Myocyte (in vitro differentiated cells): ENCODE results near the gene TSC22D1. TPM values are rescaled to one million over a fixed set of nuclear protein-coding genes. Genes with fewer than 3 reads are reported as not detected.
"Not testable (repeated sequence)": the region's sequence is repeated elsewhere in the genome, so short reads cannot be mapped to it uniquely, and the experiment has no call there.

Experiments
- DNase-seq: peaks from one replicate; pipeline ENCODE4 v3.0.0-alpha.2; 2012; ENCODE audit warnings: low read depth
- total RNA-seq: library from RNA; depleted of rRNA; stranded (reverse); fragments of >200 nt; gene quantifications from 2 replicates; pipeline ENCODE4 v1.2.3, GENCODE V29; 2014

TSC22D1 gene
- total RNA-seq, 1 donor from 2014 or later, result 67.7 TPM

GRCh38 chr13:44507639-44508038 lies 68.5 kb downstream of the TSC22D1 start:
- no peak for DNase-seq

GRCh38 chr13:44506719-44507118 lies 69.4 kb downstream of the TSC22D1 start:
- DNase-seq, result no peak

GRCh38 chr13:44506251-44506650 lies 69.9 kb downstream of the TSC22D1 start:
- no peak for DNase-seq

DNA sequence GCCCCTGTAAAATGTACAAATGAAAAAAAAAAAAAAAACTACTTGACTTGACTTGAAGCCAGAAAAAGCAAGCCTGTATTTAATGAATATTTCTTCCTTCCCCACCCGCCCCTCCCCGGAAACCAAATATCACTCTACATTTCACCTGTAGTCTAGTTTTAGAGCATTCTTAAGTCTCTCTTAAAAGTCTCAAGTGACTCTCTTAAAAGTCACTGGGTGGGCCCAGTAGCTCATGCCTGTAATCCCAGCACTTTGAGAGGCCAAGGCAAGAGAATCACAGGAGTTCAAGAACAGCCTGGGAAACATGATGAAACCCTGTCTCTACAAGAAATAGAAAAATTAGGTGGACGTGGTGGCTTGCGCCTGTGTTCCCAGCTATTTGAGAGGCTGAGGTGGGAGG lies 72.0 kb downstream of the TSC22D1 start:
- DNase-seq, result no peak

- DNase-seq, result peak; percentile 48
Measured at GRCh38 chr13:44498969-44499368, 77.2 kb downstream of the TSC22D1 start.

DNA sequence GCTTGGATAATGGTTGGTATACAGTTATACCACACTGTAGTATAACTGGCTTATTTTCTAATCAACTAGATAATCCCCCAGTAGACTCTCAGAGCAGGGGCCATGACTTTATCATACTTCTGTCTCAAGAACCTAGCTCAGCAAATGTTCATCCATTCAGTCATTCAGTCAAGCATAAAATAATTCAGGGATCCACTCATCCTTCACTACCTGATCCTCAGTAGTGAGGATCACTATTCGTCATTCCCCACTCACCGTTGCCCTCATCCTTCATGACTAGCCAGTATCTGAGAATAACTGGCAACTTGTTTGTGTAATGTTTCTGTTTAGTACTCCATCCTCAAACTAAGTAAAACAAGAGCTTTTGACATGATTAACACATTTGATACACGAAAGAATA lies 77.6 kb downstream of the TSC22D1 start:
- DNase-seq, result no peak

- DNase-seq, result no peak
Measured at GRCh38 chr13:44497801-44498200, 78.3 kb downstream of the TSC22D1 start.

GRCh38 chr13:44493213-44493812 lies 82.8 kb downstream of the TSC22D1 start:
- DNase-seq, result no peak

DNA sequence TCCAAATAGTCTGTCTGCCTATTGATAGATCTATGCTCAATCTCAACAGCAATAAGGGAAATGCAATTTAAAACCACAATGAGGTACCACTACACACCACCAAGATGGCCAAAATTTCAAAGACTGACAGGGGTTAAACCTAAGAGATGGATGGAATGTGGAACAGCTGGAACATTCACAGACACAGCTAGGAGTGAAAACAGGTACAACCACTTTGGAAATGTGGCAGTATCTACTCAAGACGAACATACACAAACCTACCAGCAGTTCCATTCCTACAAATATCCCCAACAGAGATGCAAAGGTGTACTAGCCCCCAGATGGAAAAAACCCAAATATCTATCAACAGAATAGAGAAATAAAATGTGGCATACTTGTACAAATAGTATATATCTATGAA lies 86.4 kb downstream of the TSC22D1 start:
- no peak for DNase-seq

DNA sequence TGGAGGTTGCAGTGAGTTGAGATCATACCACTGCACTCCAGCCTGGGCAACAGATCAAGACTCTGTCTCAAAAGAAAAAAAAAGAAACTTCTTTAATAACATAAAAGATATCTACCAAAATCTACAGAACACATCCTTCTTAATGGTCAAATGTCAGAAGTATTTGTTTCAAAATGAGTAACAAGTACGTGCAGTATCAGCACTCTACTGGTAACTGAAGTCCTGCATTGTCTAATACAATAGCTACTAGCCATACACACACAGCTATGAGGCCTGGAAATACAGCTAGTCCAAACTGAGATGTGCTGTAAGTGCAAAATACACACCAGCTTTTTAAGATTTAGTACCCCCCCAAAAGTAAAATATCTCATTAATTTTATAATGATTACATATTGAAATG lies 88.1 kb downstream of the TSC22D1 start:
- no peak for DNase-seq

GRCh38 chr13:44484562-44485138 lies 91.5 kb downstream of the TSC22D1 start:
- no peak for DNase-seq

DNA sequence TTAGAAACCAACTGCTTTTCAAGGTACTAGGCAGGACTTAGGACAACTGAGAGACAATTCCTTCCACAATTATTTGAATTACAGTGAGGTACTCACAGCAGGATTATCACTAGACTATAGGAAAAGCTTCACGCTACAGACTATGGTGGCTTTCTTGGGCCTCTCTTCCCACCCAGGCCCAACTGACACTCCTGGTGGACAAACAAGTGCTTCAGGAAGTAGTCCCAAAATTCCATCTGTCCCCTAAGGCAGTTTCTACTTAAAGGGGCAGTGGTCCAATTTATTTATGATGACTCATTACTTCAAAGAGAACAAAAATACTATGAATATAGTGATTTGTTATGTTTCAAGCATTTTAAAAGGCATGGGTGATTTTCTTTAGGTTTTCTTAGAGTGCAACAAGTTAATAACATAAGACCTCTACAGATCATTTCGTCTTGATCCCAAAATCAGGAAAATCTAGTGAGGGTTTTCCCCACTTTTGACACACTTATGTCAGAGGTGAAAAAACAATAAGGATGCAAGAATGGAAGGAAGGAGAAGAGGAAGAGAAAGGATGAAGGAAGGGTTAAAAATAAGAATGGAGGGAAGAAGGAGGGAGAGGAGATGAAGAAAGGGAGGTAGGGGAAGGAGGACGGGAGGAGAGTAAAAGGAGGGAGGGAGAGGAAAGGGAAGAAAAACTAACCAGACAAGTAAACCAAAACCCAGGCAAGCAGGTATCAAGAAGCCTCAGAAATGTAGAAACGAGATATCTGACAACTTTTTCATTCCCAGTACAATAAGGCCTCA lies 101.8 kb downstream of the TSC22D1 start:
- peak; percentile 44 for DNase-seq

DNA sequence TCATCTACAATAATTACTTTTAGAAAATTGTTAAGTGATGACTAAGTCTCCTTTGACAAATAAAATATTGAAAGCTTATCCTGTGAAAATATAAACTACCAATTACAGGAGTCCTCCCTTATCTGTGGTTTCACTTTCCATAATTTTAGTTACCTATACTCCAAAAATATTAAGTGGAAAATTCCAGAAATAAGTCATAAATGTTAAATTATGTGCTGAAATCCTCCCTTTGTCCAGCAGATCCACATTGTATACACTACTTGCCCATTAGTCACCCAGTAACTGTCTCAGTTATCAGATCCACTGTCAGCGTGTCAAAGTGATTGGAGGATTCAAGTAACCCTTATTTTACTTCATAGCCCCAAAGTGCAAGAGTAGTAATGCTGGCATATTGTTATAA lies 104.4 kb downstream of the TSC22D1 start:
- DNase-seq, result no peak

- peak; percentile 32 for DNase-seq
Measured at GRCh38 chr13:44470638-44471562, 105.2 kb downstream of the TSC22D1 start.

DNA sequence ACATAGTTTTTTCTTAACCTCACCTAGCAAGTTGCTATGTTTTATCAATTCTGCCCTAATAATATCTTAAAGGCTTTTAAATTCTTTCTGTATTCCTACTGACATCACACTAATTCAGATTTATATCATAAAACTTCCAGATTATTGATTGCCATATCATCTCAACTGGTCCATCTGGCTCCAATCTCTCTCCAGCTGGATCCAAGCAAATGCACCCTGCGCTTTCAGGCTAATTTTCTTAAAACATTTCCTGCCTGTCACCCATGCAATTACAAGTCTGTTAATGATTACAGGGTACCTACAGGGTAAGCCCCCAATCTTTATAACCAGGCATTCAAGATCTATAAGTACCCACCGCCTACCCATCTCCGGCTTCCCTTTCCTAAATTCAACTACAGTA lies 107.3 kb downstream of the TSC22D1 start:
- DNase-seq, result no peak

DNA sequence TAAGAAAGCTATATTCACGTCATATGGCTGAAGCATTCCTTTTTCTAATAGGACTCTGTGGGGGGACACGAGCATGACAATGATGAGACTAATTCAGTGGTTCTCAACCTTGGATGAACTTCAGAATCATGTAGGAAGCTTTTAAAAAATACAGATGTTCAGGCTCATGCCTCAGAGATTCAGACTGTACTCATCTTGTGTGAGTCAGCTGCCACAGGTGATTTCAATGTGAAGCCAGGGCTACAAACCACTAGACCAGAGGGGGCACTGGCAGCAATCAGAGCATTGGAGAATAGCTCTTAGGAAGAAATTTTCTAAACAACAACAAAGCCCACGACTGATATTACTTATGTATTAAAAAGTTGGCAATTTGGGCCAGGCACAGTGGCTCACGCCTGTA lies 110.8 kb downstream of the TSC22D1 start:
- DNase-seq, result no peak

DNA sequence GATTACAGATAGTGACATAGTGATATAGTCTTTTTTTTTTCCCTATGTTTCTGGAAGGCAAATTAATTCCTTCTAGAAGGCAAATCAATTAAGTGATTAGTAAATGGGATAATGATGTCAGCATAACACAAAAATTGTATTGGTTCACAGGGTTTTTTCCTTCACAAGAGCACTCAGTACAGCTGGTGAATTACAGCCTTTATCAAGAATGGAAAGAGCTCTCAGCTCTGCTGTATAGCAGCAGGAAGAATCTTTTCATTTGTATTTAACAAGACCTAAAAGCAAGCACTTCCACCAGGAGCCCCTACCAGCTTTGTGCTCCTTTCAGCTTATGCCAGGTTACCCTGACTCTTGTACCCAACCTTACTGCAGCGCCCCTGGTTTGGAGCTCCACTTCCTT lies 111.7 kb downstream of the TSC22D1 start:
- DNase-seq, result no peak

- DNase-seq, result no peak
Measured at GRCh38 chr13:44463759-44464158, 112.4 kb downstream of the TSC22D1 start.

- DNase-seq, result no peak
Measured at GRCh38 chr13:44459674-44460073, 116.5 kb downstream of the TSC22D1 start.

- DNase-seq, result no peak
Measured at GRCh38 chr13:44458313-44458975, 117.7 kb downstream of the TSC22D1 start.

- not testable (repeated sequence) for DNase-seq
Measured at GRCh38 chr13:44456212-44456611, 119.9 kb downstream of the TSC22D1 start.
